BJ (cell line): Measurements from ENCODE around the gene PRR35. TPM values are rescaled to one million over a fixed set of nuclear protein-coding genes. Genes with fewer than 3 reads are reported as not detected.
A peak's percentile ranks its signal among the peaks of the same experiment; 100 is the strongest.

Source experiments
- CTCF ChIA-PET: fragments of 350-600 bp; formaldehyde crosslinking; extraction: SDS; loops from one replicate; lab custom pipeline; 2021; ENCODE audit warnings: antibody characterized with exemption, inconsistent platforms; lab: Yijun Ruan, JAX
- POLR2A ChIA-PET: fragments of 300-600 bp; sonication (Branson Sonifier 250); formaldehyde crosslinking; extraction: SDS; loops from one replicate; lab custom pipeline; 2021; ENCODE audit warnings: antibody characterized with exemption; lab: Charles Lee
- DNase-seq: peaks from one replicate; pipeline ENCODE4 v3.0.0-alpha.2; 2011; ENCODE audit warnings: low read depth
- H3K27me3 ChIP-seq: 2 replicates; pipeline ENCODE4 v1.6.0; 2011; ENCODE audit warnings: low read length; ENCODE audit not compliant: control insufficient read depth, insufficient read depth
- H3K36me3 ChIP-seq: 2 replicates; pipeline ENCODE4 v1.5.1; 2011; ENCODE audit warnings: low read length; ENCODE audit not compliant: control insufficient read depth, insufficient read depth
- H3K4me3 ChIP-seq: 2 replicates; pipeline ENCODE4 v1.5.1; 2011; ENCODE audit warnings: low read depth, mild to moderate bottlenecking, control low read depth, low read length
- polyA plus RNA-seq: library from polyadenylated mRNA; depleted of rRNA; stranded (reverse); fragments of >200 nt; gene quantifications from 2 replicates; pipeline ENCODE4 v1.2.3, GENCODE V29; 2011
- TF ChIP-seq, protein P1 (sequence below): IDR thresholded peaks from 2 replicates; pipeline ENCODE4 v1.5.1; 2011; ENCODE audit warnings: low read depth, mild to moderate bottlenecking, control low read depth, inconsistent platforms, low read length, moderate library complexity; ENCODE audit not compliant: insufficient read depth

PRR35 gene
- polyA plus RNA-seq, 1 experiment: not detected

DNA sequence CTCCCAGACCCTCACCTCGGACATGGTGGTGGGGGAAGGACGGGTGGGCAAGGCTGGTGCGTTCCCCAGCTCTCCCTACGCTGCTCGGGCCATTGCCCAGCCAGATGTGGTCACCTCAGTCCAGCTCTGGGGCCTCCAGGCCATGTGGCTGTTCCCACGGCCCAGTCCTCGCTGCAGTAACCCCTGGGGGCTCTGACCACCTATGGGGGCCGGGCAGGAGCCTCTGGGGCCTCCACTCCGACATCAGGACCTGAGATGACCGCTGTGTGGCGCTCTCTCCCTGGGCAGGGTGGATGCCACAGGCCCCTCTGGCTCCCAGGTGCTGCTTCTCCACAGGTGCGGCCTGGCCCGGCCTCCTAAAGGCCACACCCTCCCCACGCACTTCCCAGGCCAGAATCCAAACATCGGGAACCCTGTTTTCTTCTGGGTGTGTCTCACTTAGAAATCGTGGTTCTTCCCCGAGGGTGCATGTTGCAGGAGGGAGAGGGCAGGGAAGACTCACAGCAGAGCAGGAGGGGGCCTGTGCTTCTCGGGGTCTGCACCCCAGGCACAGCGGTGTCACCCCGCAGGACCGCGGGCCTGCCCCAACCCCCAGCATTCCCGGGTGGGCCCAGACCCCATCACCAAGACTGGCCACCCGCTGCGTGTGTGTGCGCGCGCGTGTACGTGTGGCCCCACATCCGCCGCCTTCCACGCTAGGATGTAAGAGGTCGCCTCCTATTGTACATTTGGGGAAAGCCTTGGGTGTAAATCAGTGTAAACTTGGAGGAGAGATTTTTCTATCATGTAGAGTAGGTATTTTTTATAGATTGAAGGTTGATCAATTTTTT lies 38.6 kb upstream of the PRR35 start:
- POLR2A ChIA-PET: no interaction called here
- peaks cover 21% of the 10 kb centered on the region for H3K36me3 ChIP-seq
- DNase-seq: no peak
- H3K27me3 ChIP-seq: no peaks in the 10 kb centered on the region
- CTCF ChIA-PET: interaction anchor here (0.8 kb wide), 1 partner anchor 34 kb away, joined by 3 read pairs; no protein-coding TSS in a partner anchor
- no peak overlapping the region for H3K4me3 ChIP-seq
- TF ChIP-seq, protein P1, sequence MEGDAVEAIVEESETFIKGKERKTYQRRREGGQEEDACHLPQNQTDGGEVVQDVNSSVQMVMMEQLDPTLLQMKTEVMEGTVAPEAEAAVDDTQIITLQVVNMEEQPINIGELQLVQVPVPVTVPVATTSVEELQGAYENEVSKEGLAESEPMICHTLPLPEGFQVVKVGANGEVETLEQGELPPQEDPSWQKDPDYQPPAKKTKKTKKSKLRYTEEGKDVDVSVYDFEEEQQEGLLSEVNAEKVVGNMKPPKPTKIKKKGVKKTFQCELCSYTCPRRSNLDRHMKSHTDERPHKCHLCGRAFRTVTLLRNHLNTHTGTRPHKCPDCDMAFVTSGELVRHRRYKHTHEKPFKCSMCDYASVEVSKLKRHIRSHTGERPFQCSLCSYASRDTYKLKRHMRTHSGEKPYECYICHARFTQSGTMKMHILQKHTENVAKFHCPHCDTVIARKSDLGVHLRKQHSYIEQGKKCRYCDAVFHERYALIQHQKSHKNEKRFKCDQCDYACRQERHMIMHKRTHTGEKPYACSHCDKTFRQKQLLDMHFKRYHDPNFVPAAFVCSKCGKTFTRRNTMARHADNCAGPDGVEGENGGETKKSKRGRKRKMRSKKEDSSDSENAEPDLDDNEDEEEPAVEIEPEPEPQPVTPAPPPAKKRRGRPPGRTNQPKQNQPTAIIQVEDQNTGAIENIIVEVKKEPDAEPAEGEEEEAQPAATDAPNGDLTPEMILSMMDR: 0 out of 2 replicates have a peak, but pooled peaks have one; percentile 6

DNA sequence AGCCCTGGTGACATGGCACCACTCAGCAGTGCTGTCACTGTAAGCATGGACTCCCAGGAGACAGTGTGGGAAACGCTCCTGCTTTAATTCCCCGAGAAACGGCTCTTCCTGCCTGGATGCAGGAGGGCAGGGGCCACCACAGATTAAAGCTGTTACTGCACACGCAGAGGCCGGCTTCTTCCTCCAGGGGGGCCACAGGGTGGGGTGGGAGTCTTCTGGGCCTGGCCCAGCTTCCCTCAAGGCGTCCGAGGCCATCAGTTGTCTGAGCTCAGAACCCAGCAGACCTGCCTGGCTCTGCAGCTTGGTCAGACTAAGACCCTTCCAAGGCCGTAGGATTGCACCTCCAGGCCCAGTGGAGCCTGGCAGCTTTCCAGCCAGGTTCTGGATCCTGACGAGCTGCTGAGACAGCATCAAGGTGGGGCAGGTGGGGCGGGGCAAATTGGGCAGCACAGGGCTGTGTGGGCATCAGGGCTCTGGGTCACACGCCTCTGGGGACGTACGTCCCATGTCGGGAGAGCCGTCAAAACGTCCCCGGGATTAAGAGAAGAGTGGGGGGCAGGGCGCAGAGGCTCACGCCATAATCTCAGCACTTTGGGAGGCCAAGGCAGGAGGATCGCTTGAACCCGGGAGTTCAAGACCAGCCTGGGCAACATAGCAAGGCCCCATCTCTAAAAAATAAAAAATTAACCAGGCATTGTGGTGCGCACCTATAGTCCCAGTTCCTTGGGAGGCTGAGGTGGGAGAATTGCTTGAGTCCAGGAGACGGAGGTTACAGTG lies 37.7 kb upstream of the PRR35 start:
- H3K27me3 ChIP-seq: no peaks in the 10 kb centered on the region
- H3K36me3 ChIP-seq: peaks cover 19% of the 10 kb centered on the region
- DNase-seq: no peak
- ChIA-PET POLR2A (no interaction called here), CTCF (no interaction called here)
- no peak overlapping the region for H3K4me3 ChIP-seq
- TF ChIP-seq, protein P1: no peak

DNA sequence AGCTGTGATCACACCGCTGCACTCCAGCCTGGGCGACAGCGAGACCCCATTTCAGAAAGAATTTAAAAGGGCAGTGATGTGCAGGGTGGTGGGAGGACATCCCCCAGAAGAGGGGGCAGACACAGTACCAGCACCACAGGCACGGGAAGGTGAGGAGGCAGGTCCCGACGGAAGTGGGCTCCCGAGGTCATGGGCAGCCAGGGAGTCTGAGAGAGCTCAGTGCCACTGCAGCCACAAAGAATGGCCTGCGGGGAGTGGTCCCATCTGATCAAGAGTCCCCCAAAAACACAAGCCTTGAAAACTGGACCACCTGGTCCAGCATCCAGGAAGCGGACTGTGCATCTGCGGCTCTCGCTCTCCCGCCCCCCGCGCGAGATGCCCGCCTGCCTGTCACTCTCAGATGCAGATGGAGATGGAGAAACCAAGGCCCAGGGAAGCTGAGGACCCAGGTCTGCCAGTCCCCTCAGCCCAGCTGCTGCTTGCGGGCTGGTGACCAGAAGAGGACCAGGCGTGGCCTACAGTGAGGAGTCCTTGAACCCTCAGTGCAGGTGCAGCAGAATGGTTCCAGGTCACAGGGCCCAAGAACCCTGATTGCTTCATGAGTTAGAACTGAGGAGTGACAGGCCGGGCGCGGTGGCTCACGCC lies 37.0 kb upstream of the PRR35 start:
- POLR2A ChIA-PET: no interaction called here

DNA sequence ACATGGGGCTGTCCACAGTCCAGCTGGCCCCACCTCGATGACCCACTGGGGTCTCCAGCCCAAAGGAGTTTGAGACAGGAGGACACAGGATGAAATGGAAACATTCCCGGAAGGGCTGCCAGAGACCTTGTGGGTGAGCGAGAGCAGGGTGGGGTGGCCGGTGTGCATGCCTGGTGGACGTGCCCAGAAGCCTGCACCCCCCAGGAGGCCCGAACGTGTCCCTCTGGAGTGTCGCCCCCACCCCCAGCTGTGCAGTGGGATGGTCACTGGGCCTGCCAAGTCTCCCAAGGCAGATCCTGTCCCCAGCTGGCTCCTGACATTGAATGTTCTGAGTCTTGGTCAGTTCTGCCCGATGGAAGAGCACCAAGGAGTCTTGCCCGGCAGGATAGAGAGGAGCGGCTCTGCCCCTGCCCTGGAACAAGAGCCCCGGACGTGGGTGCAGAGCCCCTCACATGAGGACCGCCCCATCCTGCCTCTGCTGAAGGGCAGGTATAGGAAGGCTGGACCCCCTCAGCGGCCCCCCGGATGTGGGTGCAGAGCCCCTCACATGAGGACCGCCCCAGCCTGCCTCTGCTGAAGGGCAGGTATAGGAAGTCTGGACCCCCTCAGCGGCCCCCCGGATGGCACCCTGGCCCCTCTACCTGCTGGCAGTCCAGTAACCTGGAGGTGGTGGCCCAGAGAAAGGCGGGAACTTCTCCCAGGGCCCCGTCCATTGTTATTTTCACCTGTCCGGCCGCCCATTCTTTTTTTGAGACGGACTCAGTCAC lies 35.7 kb upstream of the PRR35 start:
- H3K36me3 ChIP-seq: peaks cover 15% of the 10 kb centered on the region
- H3K4me3 ChIP-seq: no peak overlapping the region
- CTCF ChIA-PET: no interaction called here
- no peaks in the 10 kb centered on the region for H3K27me3 ChIP-seq
- TF ChIP-seq, protein P1: no peak
- DNase-seq: no peak
- POLR2A ChIA-PET: no interaction called here

More for the DNA sequence above, 37.0 kb upstream of the PRR35 start:
- peaks cover 19% of the 10 kb centered on the region for H3K36me3 ChIP-seq
- no peaks in the 10 kb centered on the region for H3K27me3 ChIP-seq
- TF ChIP-seq, protein P1: no peak
- CTCF ChIA-PET: no interaction called here
- no peak for DNase-seq
- no peak overlapping the region for H3K4me3 ChIP-seq
